Liver (tissue), 9 donors: ENCODE data around the gene LYPD4. TPM values are rescaled to one million over a fixed set of nuclear protein-coding genes. Genes with fewer than 3 reads are reported as not detected.
A peak's percentile ranks its signal among the peaks of the same experiment; 100 is the strongest.

Experiments used
- DNase-seq: peaks from one replicate; pipeline ENCODE4 v3.0.0-alpha.2; 2017; ENCODE audit warnings: low spot score
- H3K27ac ChIP-seq, 2 donors: one replicate each; pipeline ENCODE4 v1.7.0; 2013; ENCODE audit warnings: inconsistent platforms in 2 of 2, low read length in 2 of 2, control low read depth in 1 of 2, low read depth in 1 of 2, mild to moderate bottlenecking in 1 of 2
- H3K27me3 ChIP-seq, 4 donors: one replicate each; pipeline versions ENCODE4 v1.6.1 to v1.7.0; 2013; ENCODE audit warnings: low read length in 3 of 4, inconsistent platforms in 1 of 4, mild to moderate bottlenecking in 1 of 4, moderate library complexity in 1 of 4; ENCODE audit not compliant: control insufficient read depth in 4 of 4, insufficient read depth in 4 of 4
- H3K36me3 ChIP-seq, 4 donors: one replicate each; pipeline versions ENCODE4 v1.6.1 to v1.7.0; 2013; ENCODE audit warnings: low read length in 3 of 4, mild to moderate bottlenecking in 3 of 4, low read depth in 1 of 4, moderate library complexity in 1 of 4; ENCODE audit not compliant: control insufficient read depth in 4 of 4, insufficient read depth in 3 of 4
- H3K4me1 ChIP-seq, 4 donors: one replicate each; pipeline versions ENCODE4 v1.6.1 to v1.7.0; 2013; ENCODE audit warnings: low read length in 3 of 4, mild to moderate bottlenecking in 3 of 4, moderate library complexity in 1 of 4; ENCODE audit not compliant: control insufficient read depth in 4 of 4, insufficient read depth in 4 of 4
- H3K4me3 ChIP-seq, 3 donors: one replicate each; pipeline versions ENCODE4 v1.6.1 to v1.7.0; 2013; ENCODE audit warnings: low read length in 3 of 3, control low read depth in 1 of 3, low read depth in 1 of 3, mild to moderate bottlenecking in 1 of 3
- H3K9ac ChIP-seq, 2 donors: one replicate each; pipeline ENCODE4 v1.7.0; 2013; ENCODE audit warnings: low read length in 2 of 2, mild to moderate bottlenecking in 2 of 2, moderate library complexity in 2 of 2, control low read depth in 1 of 2, low read depth in 1 of 2
- H3K9me3 ChIP-seq, 4 donors: one replicate each; pipeline versions ENCODE4 v1.6.1 to v1.7.0; 2013; ENCODE audit warnings: low read length in 3 of 4; ENCODE audit not compliant: control insufficient read depth in 4 of 4
- FOXA1 ChIP-seq: IDR thresholded peaks from 2 replicates; pipeline ENCODE4 v1.6.1; 2016; ENCODE audit warnings: antibody characterized with exemption
- GABPA ChIP-seq, 2 donors: IDR thresholded peaks in 1 of 2; conservative IDR thresholded peaks in 1 of 2; 2 replicates each; pipeline ENCODE4 v1.6.1; 2016; ENCODE audit warnings: antibody characterized with exemption in 2 of 2, mild to moderate bottlenecking in 1 of 2, moderate library complexity in 1 of 2
- HNF4A ChIP-seq, 2 donors: conservative IDR thresholded peaks; 2 replicates each; pipeline ENCODE4 v1.6.1; 2016; ENCODE audit warnings: antibody characterized with exemption in 2 of 2, mild to moderate bottlenecking in 2 of 2
- HNF4G ChIP-seq: IDR thresholded peaks from 2 replicates; pipeline ENCODE4 v1.6.1; 2016; ENCODE audit warnings: antibody characterized with exemption
- JUND ChIP-seq, 2 donors: IDR thresholded peaks; 2 replicates each; pipeline ENCODE4 v1.6.1; 2016; ENCODE audit warnings: antibody characterized with exemption in 2 of 2
- RAD21 ChIP-seq, 2 donors: IDR thresholded peaks; 2 replicates each; pipeline ENCODE4 v1.6.1; 2016; ENCODE audit warnings: antibody characterized with exemption in 2 of 2, mild to moderate bottlenecking in 2 of 2
- RXRA ChIP-seq, 2 donors: IDR thresholded peaks; 2 replicates each; pipeline ENCODE4 v1.6.1; 2017 to 2018; ENCODE audit warnings: antibody characterized with exemption in 2 of 2, mild to moderate bottlenecking in 1 of 2
- TAF1 ChIP-seq: conservative IDR thresholded peaks from 2 replicates; pipeline ENCODE4 v1.6.1; 2016; ENCODE audit warnings: antibody characterized with exemption, mild to moderate bottlenecking
- YY1 ChIP-seq: IDR thresholded peaks from 2 replicates; pipeline ENCODE4 v1.6.1; 2016; ENCODE audit warnings: antibody characterized with exemption, mild to moderate bottlenecking
- WGBS: extraction: QIAGEN DNeasy Blood & Tissue Kit; methylation state at CpG from one replicate; pipeline ENCODE4 v1.1.7; 2013; 5-methylcytosine and 5-hydroxymethylcytosine counted together
- polyA plus RNA-seq, 2 donors: library from polyadenylated mRNA; stranded (reverse) in 1 of 2; unstranded in 1 of 2; fragments of 200-250 nt in 1 of 2; fragments of >200 nt in 1 of 2; fragmentation: Nextera tagmentation in 1 of 2; extraction: Ambion mirVana in 1 of 2; gene quantifications; one replicate each; pipeline versions ENCODE4 v1.2.1 to v1.2.3, GENCODE V29; 2013 to 2015
- total RNA-seq, 2 donors: library from RNA; depleted of rRNA; stranded (reverse); fragments of >200 nt; gene quantifications; one replicate each; pipeline ENCODE4 v1.2.3, GENCODE V29; 2014
- TF ChIP-seq, protein P1 (sequence below): IDR thresholded peaks from 2 replicates; pipeline ENCODE4 v1.6.1; 2016; ENCODE audit warnings: antibody characterized with exemption
- TF ChIP-seq, protein P2 (sequence below): fragments of 150-350 bp; IDR thresholded peaks from 2 replicates; pipeline ENCODE4 v1.5.1; 2017; ENCODE audit warnings: improper control_type of control experiment, low read depth, low read length; ENCODE audit not compliant: missing input control
- TF ChIP-seq, protein P3 (sequence below): IDR thresholded peaks from 2 replicates; pipeline ENCODE4 v1.6.1; 2016; ENCODE audit warnings: antibody characterized with exemption
- TF ChIP-seq, protein P4 (sequence below): IDR thresholded peaks from 2 replicates; pipeline ENCODE4 v1.6.1; 2016; ENCODE audit warnings: antibody characterized with exemption
- donor health status: healthy.
- donor health status: healthy.
- donor health status: healthy.
- donor health status: healthy.
- donor health status: healthy.

The LYPD4 gene
- total and polyA plus RNA-seq, 4 donors: not detected

DNA sequence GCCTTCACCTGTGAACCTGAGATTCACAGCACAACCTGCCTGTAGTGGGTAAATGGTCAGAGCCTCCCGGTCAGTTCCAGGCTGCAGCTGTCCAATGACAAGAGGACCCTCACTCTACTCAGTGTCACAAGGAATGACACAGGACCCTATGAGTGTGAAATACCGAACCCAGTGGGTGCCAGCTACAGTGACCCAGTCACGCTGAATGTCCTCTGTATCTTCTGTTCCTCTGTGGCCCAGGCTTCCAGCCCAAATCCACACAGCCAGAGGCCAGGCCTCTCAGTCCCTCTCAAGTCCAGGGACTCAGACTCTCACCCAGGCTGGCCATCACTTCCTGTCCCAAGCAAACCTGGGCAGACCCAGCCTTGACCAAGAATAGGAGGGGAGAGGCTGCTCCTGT is 37.3 kb downstream of the LYPD4 start:
- Histone ChIP-seq H3K4me3 (no peak overlapping the region), H3K36me3 (no peaks in the 10 kb centered on the region), H3K9ac (no peak overlapping the region), H3K27me3 (peaks cover 0 to 2% (median 0%) of the 10 kb centered on the region in 4 donors), H3K4me1 (peaks cover 0 to 3% (median 0%) of the 10 kb centered on the region in 4 donors), H3K27ac (no peak overlapping the region), H3K9me3 (no peaks in the 10 kb centered on the region)
- WGBS: 72% methylated on average over 3 of the region's 3 CpGs
- no peak for DNase-seq
- TF ChIP-seq, protein P1, sequence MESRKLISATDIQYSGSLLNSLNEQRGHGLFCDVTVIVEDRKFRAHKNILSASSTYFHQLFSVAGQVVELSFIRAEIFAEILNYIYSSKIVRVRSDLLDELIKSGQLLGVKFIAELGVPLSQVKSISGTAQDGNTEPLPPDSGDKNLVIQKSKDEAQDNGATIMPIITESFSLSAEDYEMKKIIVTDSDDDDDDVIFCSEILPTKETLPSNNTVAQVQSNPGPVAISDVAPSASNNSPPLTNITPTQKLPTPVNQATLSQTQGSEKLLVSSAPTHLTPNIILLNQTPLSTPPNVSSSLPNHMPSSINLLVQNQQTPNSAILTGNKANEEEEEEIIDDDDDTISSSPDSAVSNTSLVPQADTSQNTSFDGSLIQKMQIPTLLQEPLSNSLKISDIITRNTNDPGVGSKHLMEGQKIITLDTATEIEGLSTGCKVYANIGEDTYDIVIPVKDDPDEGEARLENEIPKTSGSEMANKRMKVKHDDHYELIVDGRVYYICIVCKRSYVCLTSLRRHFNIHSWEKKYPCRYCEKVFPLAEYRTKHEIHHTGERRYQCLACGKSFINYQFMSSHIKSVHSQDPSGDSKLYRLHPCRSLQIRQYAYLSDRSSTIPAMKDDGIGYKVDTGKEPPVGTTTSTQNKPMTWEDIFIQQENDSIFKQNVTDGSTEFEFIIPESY: no peak
- TF ChIP-seq, protein P2, sequence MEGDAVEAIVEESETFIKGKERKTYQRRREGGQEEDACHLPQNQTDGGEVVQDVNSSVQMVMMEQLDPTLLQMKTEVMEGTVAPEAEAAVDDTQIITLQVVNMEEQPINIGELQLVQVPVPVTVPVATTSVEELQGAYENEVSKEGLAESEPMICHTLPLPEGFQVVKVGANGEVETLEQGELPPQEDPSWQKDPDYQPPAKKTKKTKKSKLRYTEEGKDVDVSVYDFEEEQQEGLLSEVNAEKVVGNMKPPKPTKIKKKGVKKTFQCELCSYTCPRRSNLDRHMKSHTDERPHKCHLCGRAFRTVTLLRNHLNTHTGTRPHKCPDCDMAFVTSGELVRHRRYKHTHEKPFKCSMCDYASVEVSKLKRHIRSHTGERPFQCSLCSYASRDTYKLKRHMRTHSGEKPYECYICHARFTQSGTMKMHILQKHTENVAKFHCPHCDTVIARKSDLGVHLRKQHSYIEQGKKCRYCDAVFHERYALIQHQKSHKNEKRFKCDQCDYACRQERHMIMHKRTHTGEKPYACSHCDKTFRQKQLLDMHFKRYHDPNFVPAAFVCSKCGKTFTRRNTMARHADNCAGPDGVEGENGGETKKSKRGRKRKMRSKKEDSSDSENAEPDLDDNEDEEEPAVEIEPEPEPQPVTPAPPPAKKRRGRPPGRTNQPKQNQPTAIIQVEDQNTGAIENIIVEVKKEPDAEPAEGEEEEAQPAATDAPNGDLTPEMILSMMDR: no peak
- no peak for TF ChIP-seq HNF4A (conservative IDR thresholded peaks at IDR 0.05)
- no peak for TF ChIP-seq GABPA (IDR thresholded peaks at IDR 0.05 in 1 of 2, conservative IDR thresholded peaks at IDR 0.05 in 1 of 2)
- TF ChIP-seq, protein P3, sequence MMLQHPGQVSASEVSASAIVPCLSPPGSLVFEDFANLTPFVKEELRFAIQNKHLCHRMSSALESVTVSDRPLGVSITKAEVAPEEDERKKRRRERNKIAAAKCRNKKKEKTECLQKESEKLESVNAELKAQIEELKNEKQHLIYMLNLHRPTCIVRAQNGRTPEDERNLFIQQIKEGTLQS: no peak
- no peak for TF ChIP-seq YY1
- no peak for TF ChIP-seq JUND (IDR thresholded peaks at IDR 0.05)

DNA sequence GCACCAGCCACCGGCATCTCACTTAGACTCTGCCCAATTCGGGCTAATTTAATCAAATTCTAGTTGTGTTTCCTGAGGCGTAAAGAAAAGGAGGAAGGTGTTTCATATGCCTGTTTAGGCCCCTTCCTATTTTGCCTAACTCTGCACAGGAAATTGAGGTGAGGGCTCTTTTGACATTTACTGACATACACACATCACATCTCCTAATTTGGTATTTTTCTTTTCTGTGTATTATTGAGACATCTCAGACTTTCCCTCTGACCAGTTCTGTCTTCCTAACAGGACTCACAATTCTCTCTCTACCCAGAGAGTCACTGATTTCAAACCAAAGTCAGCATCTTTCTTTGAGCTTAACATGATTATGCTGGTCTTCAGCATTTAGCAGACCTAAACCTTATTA is 40.1 kb downstream of the LYPD4 start:
- Histone ChIP-seq H3K36me3 (no peaks in the 10 kb centered on the region), H3K27me3 (no peaks in the 10 kb centered on the region), H3K4me1 (no peaks in the 10 kb centered on the region), H3K27ac (peak overlapping the region in 1 of 2 donors; percentile 37), H3K9me3 (peaks cover 0 to 3% (median 0%) of the 10 kb centered on the region in 4 donors), H3K9ac (no peak overlapping the region), H3K4me3 (no peak overlapping the region)
- 70% methylated on average over 3 of the region's 3 CpGs for WGBS
- DNase-seq: no peak
- TF ChIP-seq JUND (IDR thresholded peaks at IDR 0.05): no peak
- TF ChIP-seq, protein P3: no peak
- TF ChIP-seq TAF1: no peak
- TF ChIP-seq, protein P1: no peak
- TF ChIP-seq, protein P4, sequence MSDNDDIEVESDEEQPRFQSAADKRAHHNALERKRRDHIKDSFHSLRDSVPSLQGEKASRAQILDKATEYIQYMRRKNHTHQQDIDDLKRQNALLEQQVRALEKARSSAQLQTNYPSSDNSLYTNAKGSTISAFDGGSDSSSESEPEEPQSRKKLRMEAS: no peak
- no peak for TF ChIP-seq RXRA (IDR thresholded peaks at IDR 0.05)
- no peak for TF ChIP-seq HNF4A (conservative IDR thresholded peaks at IDR 0.05)
- TF ChIP-seq GABPA (IDR thresholded peaks at IDR 0.05 in 1 of 2, conservative IDR thresholded peaks at IDR 0.05 in 1 of 2): no peak
- no peak for TF ChIP-seq HNF4G
- TF ChIP-seq, protein P2: no peak
- no peak for TF ChIP-seq FOXA1
- TF ChIP-seq RAD21 (IDR thresholded peaks at IDR 0.05): no peak
